ENCODE results near the gene CNTFR. TPM values are rescaled to one million over a fixed set of nuclear protein-coding genes. Genes with fewer than 3 reads are reported as not detected.

Gene CNTFR
- total RNA-seq, 2 experiments from 2014 or later = not detected

GRCh38 chr9:34522091-34522887 lies 67.2 kb downstream of the CNTFR start:
- H3K27ac ChIP-seq (ENCODE audit: low read depth, low read length, poor library complexity, severe bottlenecking) = no peak overlapping the region
- H3K4me2 ChIP-seq (ENCODE audit: low read length) = peak overlapping the region; percentile 95
- H3K9me3 ChIP-seq (ENCODE audit: low read length) = no peaks in the 10 kb centered on the region
- DNase-seq (ENCODE audit: low spot score) = no peak
- CTCF ChIA-PET (ENCODE audit: unreplicated experiment) = no interaction called here
- H2AFZ ChIP-seq (ENCODE audit: low read length) = peak overlapping the region; percentile 70; the same call in 1 of the 2 replicates
- no peaks in the 10 kb centered on the region for H4K20me1 ChIP-seq (ENCODE audit: insufficient read depth, low read length)
- H3K4me1 ChIP-seq (ENCODE audit: insufficient read depth, low read length, poor library complexity, severe bottlenecking) = peaks cover 12% of the 10 kb centered on the region
- H3K4me3 ChIP-seq (ENCODE audit: low read depth, low read length, poor library complexity, severe bottlenecking) = peak overlapping the region; percentile 62
- BruUV-seq (replicated peaks) = no TSS peak
- H3K79me2 ChIP-seq (ENCODE audit: insufficient read depth, low read depth, low read length) = no peaks in the 10 kb centered on the region
- POLR2A ChIA-PET = no interaction called here
- H3K9me2 ChIP-seq (ENCODE audit: insufficient read depth, low read length) = no peaks in the 10 kb centered on the region
- TF ChIP-seq EZH2phosphoT487 (IDR thresholded peaks at IDR 0.05; ENCODE audit: borderline replicate concordance, low read depth, low read length) = no peak
- TF ChIP-seq, protein P1, sequence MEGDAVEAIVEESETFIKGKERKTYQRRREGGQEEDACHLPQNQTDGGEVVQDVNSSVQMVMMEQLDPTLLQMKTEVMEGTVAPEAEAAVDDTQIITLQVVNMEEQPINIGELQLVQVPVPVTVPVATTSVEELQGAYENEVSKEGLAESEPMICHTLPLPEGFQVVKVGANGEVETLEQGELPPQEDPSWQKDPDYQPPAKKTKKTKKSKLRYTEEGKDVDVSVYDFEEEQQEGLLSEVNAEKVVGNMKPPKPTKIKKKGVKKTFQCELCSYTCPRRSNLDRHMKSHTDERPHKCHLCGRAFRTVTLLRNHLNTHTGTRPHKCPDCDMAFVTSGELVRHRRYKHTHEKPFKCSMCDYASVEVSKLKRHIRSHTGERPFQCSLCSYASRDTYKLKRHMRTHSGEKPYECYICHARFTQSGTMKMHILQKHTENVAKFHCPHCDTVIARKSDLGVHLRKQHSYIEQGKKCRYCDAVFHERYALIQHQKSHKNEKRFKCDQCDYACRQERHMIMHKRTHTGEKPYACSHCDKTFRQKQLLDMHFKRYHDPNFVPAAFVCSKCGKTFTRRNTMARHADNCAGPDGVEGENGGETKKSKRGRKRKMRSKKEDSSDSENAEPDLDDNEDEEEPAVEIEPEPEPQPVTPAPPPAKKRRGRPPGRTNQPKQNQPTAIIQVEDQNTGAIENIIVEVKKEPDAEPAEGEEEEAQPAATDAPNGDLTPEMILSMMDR (conservative IDR thresholded peaks at IDR 0.05; ENCODE audit: low read length) = no peak
- intact Hi-C loops (cut with micrococcal nuclease; ENCODE audit: unreplicated experiment) = no loop called here
- H3K36me3 ChIP-seq (ENCODE audit: insufficient read depth, low read length) = no peaks in the 10 kb centered on the region

DNA sequence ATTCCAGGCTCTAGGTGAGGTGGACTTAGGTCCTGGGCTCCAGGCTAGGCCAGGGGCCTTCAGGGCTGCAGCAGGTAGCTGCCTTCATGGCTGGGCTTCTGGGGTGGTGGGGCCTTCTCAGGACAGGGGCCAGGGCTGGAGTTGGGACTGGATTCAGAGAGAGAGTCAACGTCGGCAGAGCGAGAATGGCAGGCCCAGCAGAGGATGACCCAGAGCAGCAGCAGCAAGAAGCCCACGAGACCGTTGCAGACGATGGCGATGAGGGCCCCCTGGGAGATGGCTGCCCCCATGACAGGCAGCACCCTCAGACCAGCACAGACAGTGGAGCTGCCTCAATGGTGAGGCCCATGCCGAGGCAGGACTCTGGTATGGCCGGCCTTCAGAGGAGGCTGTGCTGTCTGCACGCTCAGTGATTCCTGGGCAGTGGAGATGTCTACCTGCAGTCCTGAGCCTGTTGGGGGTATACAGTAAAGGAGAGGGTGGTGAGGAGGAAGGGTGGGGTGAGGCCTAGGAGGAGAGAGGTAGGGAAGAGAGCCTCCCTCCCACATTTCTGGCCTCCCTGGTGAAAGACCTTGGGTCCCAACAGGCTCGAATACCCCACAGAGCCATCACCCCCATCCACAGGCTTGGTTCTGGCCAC lies 68.0 kb downstream of the CNTFR start:
- DNase-seq (ENCODE audit: low spot score) = no peak
- intact Hi-C loops (cut with micrococcal nuclease; ENCODE audit: unreplicated experiment) = no loop called here
- POLR2A ChIA-PET = no interaction called here
- no peak overlapping the region for H2AFZ ChIP-seq (ENCODE audit: low read length)
- CTCF ChIA-PET (ENCODE audit: unreplicated experiment) = no interaction called here
- H3K27ac ChIP-seq (ENCODE audit: low read depth, low read length, poor library complexity, severe bottlenecking) = no peak overlapping the region
- H3K4me3 ChIP-seq (ENCODE audit: low read depth, low read length, poor library complexity, severe bottlenecking) = no peak overlapping the region
- no TSS peak for BruUV-seq (replicated peaks)
- no peak for TF ChIP-seq EZH2phosphoT487 (IDR thresholded peaks at IDR 0.05; ENCODE audit: borderline replicate concordance, low read depth, low read length)
- TF ChIP-seq, protein P1 (conservative IDR thresholded peaks at IDR 0.05; ENCODE audit: low read length) = no peak
- no peaks in the 10 kb centered on the region for H4K20me1 ChIP-seq (ENCODE audit: insufficient read depth, low read length)
- peaks cover 12% of the 10 kb centered on the region for H3K4me1 ChIP-seq (ENCODE audit: insufficient read depth, low read length, poor library complexity, severe bottlenecking)
- no peaks in the 10 kb centered on the region for H3K79me2 ChIP-seq (ENCODE audit: insufficient read depth, low read depth, low read length)
- no peaks in the 10 kb centered on the region for H3K9me2 ChIP-seq (ENCODE audit: insufficient read depth, low read length)
- no peaks in the 10 kb centered on the region for H3K9me3 ChIP-seq (ENCODE audit: low read length)
- H3K4me2 ChIP-seq (ENCODE audit: low read length) = no peak overlapping the region
- H3K36me3 ChIP-seq (ENCODE audit: insufficient read depth, low read length) = no peaks in the 10 kb centered on the region

All from OCI-LY7 (cell line).